ENCODE results near the gene PTPN4. TPM values are rescaled to one million over a fixed set of nuclear protein-coding genes. Genes with fewer than 3 reads are reported as not detected.

The PTPN4 gene
- total and polyA plus RNA-seq, 11 donors: 3.6 to 49.0 (median 43.0) TPM

- DNase-seq (no peak), ATAC-seq (no peak)
- Histone ChIP-seq H3K4me3 (no peak overlapping the region), H3K4me1 (peaks cover 0 to 18% (median 4%) of the 10 kb centered on the region in 12 donors), H3K9me3 (no peaks in the 10 kb centered on the region), H3K27me3 (no peaks in the 10 kb centered on the region), H3K27ac (no peak overlapping the region), H3K36me3 (no peaks in the 10 kb centered on the region)
- 87 to 91% (median 90%) methylated on average over 12 of the region's 12 CpGs for WGBS, 4 donors
- TF ChIP-seq POLR2A (IDR thresholded peaks at IDR 0.05) (no peak), CTCF (IDR thresholded peaks at IDR 0.05) (no peak)
- intact Hi-C loops (cut with DNase I): no loop called here
Measured at GRCh38 chr2:119718501-119719260, 41.0 kb upstream of the PTPN4 start.

- 86 to 95% (median 89%) methylated on average over 3 of the region's 3 CpGs for WGBS, 4 donors
- TF ChIP-seq CTCF (IDR thresholded peaks at IDR 0.05) (no peak), POLR2A (IDR thresholded peaks at IDR 0.05) (no peak)
- ATAC-seq (no peak), DNase-seq (no peak)
- Histone ChIP-seq H3K4me3 (no peak overlapping the region), H3K9me3 (no peaks in the 10 kb centered on the region), H3K27ac (no peak overlapping the region), H3K27me3 (no peaks in the 10 kb centered on the region), H3K36me3 (no peaks in the 10 kb centered on the region), H3K4me1 (peaks cover 0 to 12% (median 2%) of the 10 kb centered on the region in 12 donors)
- intact Hi-C loops (cut with DNase I): no loop called here
Measured at GRCh38 chr2:119719261-119719627, 40.5 kb upstream of the PTPN4 start.

- WGBS, 4 donors: 85 to 100% (median 97%) methylated on average over 1 of the region's 1 CpG
- H3K36me3 ChIP-seq: no peaks in the 10 kb centered on the region
- H3K4me3 ChIP-seq: no peak overlapping the region
- H3K4me1 ChIP-seq: peaks cover 0 to 7% (median 0%) of the 10 kb centered on the region in 12 donors
- ATAC-seq (peak in 2 of 4 donors; percentile 8 to 9), DNase-seq (no peak)
- H3K27ac ChIP-seq: peak overlapping the region in 3 of 12 donors; percentile 12 to 45 (median 15)
- no peaks in the 10 kb centered on the region for H3K27me3 ChIP-seq
- no peaks in the 10 kb centered on the region for H3K9me3 ChIP-seq
- no peak for TF ChIP-seq POLR2A (IDR thresholded peaks at IDR 0.05)
- TF ChIP-seq CTCF (IDR thresholded peaks at IDR 0.05): no peak
- intact Hi-C loops (cut with DNase I): no loop called here
Measured at GRCh38 chr2:119721043-119721442, 38.7 kb upstream of the PTPN4 start.

GRCh38 chr2:119721462-119721861 is 38.3 kb upstream of the PTPN4 start:
- H3K9me3 ChIP-seq: no peaks in the 10 kb centered on the region
- TF ChIP-seq POLR2A (IDR thresholded peaks at IDR 0.05): no peak
- TF ChIP-seq CTCF (IDR thresholded peaks at IDR 0.05): peak in 6 of 12 donors; percentile 7 to 36 (median 24)
- no peak overlapping the region for H3K4me3 ChIP-seq
- peaks cover 0 to 7% (median 0%) of the 10 kb centered on the region in 12 donors for H3K4me1 ChIP-seq
- no peaks in the 10 kb centered on the region for H3K36me3 ChIP-seq
- DNase-seq (peak in 3 of 5 donors; percentile 27 to 56 (median 27)), ATAC-seq (peak; percentile 88 to 96 (median 92))
- intact Hi-C loops (cut with DNase I): no loop called here
- H3K27me3 ChIP-seq: no peaks in the 10 kb centered on the region
- 42 to 58% (median 47%) methylated on average over 5 of the region's 5 CpGs for WGBS, 4 donors
- peak overlapping the region in 6 of 12 donors; percentile 5 to 45 (median 22) for H3K27ac ChIP-seq
